ENCODE data around the gene PADI6.

PADI6 gene

DNA sequence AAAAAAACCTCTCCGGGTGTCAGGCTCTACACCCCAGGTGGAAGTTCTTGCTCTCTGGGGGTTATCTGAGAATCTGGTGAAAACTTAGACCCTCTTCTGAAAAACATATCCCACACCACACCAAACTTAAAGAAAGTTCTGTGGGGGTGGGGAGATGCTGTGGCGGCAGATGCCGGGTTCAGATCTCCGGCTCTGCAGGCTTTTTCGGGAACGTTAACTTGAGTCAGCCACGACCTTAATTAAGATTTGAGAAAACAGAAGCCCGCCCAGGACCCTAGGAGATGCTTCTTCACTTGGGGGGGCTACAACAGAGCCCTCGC lies 65.2 kb downstream of the PADI6 start:
- DNase-seq, result no peak

DNA sequence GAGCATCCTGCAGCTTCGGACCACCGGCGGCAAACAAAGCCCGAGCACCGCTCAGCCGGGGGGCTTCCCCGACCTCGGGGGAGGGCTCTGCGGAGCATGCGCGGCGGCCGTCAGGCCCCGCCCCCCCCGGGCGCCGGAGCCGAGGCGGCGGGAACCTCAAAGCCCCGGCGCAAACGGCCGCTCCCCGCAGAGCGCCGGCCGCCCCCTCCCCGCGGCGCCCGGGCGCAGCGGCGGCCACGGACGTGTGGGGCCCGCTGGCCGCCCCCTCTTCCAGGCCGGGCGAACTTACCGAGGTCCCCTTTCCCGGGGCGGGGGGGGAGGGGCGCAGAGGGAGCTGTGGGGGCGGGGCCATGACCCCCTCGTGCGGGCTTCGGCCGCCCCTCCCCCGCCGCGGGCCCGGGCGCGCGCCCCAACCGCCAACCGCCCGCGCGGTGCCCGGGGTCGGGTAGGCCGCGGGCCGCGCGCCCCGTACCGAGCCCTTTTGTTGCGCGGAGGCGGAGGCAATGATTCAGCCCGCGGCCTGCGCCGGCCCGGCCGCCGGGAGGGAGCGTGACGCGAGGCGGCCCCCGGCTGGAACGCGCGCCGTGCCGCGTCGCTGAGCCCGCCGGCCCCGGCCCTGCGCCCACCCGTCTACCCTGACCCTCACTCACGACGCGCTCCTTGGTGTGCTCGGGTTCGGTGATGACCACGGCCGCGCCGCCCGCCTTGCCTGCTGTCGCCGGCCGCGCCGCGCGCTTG lies 65.8 kb downstream of the PADI6 start:
- DNase-seq, result peak; percentile 71

DNA sequence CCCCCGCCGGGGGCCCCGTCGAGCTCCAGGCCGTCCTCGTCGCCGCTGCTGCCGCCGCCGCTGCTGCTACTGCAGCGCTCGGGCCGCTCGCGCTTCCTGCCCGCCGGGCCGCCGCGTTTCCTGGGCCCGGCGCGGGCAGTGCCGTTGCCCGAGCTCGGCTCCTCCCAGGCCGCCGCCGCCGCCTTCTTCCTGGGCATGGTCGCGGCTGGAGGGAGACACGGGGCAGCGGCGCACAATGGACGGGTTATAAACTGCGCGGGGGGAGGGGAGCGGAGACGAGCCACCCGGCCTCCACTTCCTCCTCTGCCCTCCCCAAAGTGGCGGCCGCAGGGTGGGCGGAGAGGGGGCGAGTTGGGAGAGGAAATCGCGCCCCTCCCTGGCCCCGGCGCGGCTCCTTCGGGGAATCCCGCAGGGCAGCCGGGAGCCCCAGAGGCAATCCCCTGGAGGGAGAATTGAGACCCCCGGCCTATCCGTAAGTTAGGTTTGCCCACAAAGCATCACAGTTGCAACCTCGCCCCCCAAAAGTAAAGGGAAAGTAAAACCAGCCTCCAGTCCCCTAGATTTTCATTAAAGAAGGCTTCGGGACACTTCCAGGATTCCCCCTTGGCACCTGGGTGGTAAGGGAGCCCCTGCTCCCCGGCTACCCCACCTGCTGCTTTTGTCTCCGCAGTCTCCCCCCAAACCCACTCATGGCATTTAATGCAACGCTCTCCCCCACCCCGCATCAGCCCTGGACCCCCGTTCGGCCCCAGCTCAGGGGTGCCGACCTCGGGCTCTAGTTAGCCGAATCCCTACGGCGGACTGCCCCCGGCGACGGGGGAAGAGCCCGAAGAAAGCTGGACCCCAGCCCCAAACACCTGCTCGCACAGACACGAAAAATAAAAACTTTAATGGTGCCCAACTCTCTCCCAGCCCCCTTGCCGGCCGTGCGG lies 66.6 kb downstream of the PADI6 start:
- DNase-seq, result peak; percentile 83

DNA sequence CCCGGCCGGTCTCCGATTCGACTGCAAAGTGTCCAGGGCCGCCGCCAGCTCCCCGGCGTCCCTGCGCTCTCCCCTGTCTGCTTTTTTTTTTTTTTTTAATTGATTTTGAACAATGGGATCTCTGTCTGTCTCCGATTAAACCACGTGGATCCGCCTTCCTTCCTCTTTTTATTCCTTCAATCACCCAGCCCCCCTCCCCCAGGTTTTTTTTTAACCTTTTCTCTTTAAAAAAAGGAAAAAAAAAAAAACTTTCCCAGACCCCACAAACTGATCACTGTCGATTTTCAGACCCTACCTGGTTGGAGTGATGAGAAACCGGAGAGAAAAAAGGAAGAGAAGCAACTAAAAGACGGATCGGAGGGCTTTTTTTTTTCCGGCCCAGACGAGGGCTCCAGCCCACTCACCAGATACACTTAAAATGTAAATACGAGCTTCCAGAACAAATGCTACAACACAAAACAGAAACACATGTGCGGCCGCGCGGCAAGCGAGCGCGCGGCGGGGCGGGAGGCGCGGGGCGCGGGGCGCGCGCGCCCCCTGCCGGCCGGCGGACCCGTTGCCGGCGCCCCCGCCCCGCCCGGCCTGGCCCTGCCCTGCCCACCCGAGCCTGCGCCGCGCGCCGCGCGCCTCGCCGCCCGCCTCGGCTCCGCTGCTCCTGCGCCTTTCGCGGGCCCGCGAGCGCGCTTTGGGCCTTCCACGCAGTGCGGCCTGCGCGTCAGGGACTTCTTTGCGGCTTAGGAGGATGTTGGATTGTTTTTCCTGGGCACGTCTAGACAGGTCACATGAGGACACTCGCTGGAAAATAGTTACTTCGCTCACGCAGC lies 67.5 kb downstream of the PADI6 start, which contains the start of gene RCC2:
Gene RCC2 (minus strand): TSS at position 428 of the 824 bp plus-strand sequence. CDS start 1,163 bp downstream, outside the sequence.
- peak; percentile 79 for DNase-seq

DNA sequence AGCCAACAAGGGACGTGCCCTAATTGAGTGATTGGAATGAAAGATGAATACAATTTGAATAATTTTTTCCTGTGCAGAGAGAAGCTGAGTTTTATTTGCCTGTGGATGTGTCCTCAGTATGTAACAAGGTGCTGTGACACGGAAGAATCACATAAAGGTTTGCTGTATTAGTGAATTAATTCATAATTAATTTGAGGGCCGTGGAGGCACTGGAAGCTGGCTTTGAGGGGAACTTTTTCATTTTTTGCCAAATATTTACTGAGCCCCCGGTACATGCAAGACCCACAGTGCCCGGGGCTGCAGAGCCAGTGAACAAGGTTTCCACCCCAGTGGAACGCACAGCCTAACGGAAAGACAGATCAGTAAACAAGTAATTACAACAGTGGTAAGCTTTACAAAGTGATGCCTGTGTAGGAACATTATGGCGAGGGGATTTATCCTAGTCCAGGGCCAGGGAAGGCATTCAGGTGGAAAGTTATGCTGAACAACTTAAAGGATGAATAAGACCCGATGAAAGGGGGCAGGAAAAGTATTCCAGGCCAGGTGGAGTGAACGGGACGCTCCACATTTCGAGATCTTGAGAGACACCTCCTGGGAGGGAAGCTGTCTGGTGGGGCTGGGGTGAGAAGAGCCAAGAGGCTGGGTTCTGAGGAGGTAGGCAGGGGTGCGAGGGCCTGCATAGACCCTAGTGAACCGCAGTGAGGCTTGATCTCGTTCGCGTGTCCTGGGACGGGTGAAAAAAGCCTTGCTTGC lies 68.3 kb downstream of the PADI6 start:
- DNase-seq, result no peak

DNA sequence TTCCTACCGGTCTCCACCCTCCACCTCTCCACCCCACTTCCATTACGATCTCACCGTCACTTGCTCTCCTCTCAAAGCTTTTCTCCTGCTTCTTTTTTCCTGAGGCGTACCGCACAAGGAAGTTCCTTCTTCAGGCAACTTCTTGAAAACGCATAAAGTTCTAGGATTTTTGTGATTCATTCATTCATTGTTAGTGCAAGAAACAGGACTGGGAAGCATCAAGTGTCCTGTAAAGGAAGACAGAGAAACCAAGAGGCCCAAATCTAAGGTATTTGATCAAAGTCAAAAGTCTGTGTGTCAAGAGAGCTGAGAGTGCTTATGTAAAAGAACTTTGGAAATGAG lies 68.8 kb downstream of the PADI6 start:
- DNase-seq, result no peak

DNA sequence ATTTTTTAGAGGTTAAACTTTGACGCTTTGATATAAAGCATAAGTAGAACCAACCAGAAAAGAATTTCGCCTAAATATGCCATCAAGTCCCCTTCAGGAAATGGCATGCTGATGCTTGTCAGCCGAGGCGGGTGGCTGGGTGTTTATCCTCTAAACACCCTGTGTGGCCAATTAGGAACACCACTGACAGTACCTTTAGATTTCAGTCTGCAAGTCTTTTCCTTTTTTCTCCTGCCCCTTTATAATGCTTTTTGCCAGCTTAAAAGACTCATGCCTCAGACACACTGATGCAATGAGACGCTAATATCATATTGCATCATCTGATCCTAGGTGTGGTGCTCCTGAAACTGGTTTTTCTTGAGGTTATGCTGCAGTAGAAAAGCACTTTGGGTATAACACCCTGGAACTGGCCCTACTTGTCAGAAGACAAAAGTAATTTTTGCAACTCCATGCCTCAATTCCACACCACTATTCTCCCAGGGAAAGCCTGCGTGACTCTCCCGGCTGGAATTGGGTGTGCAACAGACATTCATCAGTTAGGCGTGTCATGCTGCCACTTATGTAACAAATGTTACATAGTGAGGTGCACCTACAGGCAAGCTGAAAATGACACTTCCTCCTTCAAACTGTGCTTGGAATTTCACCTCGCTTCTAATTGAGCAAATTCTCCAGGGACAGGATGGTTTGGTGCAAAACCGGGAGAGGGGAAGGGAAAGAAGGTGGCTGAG lies 69.4 kb downstream of the PADI6 start:
- no peak for DNase-seq

DNA sequence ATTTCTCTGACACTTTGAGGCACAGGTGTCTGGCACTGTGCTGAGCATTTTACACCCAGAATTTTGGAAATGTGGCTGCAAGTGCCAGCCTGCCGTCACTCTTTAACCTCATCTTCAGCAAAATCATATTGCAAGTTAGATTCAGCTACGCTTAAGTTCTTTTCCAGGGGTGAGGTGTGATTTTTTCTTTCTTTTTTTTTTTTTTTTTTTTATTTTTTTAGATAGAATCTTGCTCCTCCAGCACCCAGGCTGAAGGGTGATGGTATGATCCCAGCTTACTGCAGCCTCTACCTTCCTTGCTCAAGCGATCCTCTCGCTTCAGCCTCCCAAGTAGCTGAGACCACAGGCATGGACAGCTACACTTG lies 70.0 kb downstream of the PADI6 start:
- no peak for DNase-seq

DNA sequence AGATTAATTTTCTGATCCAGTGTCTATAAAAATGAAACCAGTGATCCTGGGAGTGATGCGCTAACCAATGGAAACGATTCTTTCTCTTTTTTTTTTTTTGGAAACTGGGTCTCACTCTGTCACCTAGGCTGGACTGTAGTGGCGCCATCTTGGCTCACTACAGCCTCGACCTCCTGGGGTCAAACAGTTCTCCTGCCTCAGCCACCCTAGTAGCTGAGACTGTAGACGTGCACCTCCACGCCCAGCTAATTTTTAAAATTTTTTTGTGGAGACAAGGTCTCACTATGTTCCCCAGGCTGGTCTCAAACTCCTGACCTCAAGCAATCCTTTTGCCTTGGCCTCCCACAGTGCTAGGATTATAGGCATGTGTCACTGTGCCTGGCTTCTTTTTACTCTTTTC lies 70.8 kb downstream of the PADI6 start:
- DNase-seq, result no peak

DNA sequence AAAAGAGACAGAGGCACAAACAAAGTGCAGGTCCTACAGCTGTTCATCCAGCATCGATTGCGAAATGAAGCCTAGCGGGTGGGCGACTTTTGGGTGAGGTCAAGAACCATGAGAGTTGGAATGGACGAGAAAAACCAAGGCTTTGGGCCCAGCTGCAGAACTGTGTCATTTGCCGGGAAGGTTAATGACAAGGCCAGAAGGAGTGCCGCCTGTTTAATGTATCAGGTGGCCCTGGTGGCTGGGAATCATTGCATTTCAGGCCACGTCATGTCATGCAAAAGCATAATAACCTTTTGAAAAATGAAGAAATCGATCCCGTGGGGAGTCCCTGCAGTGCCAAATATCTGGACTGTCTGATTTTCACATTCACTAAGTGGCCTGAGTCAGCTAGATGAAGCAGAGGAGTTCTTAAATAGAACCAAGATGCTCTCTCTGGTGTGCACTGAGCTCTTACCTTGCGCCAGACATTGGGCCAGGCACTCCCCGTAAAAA lies 75.6 kb downstream of the PADI6 start:
- no peak for DNase-seq
